OCI-LY7 (cell line): ENCODE data around the gene HOXA7. TPM values are rescaled to one million over a fixed set of nuclear protein-coding genes. Genes with fewer than 3 reads are reported as not detected.

Source experiments
- BruUV-seq: library from RNA; stranded (reverse); fragments of 400-500 nt; replicated peaks from 2 replicates; lab custom pipeline; 2021; lab: Mats Ljungman, UMichigan
- CTCF ChIA-PET: fragments of 300-600 bp; sonication (Branson Sonifier 250); formaldehyde crosslinking; loops from one replicate; lab custom pipeline; 2022; ENCODE audit warnings: antibody characterized with exemption; ENCODE audit not compliant: unreplicated experiment; lab: Charles Lee
- POLR2A ChIA-PET: fragments of 300-600 bp; sonication (Branson Sonifier 250); formaldehyde crosslinking; loops from one replicate; lab custom pipeline; 2022; ENCODE audit warnings: antibody characterized with exemption; lab: Charles Lee
- DNase-seq: peaks from one replicate; pipeline ENCODE4 v3.0.0-alpha.2; 2015; ENCODE audit warnings: low spot score
- H2AFZ ChIP-seq: fragments of 200-600 bp; sonication (generic), shearing (Covaris generic); 2 replicates; pipeline ENCODE4 v1.6.1; 2014; ENCODE audit warnings: mild to moderate bottlenecking, antibody characterized with exemption, low read length, moderate library complexity
- H3K27ac ChIP-seq: fragments of 200-600 bp; sonication (generic); 2 replicates; pipeline ENCODE4 v1.5.1; 2014; ENCODE audit warnings: mixed run types, low read depth, mild to moderate bottlenecking, moderate library complexity, low read length, inconsistent platforms; ENCODE audit not compliant: poor library complexity, severe bottlenecking
- H3K36me3 ChIP-seq: fragments of 200-600 bp; sonication (generic); 2 replicates; pipeline ENCODE4 v1.6.1; 2014; ENCODE audit warnings: mild to moderate bottlenecking, antibody characterized with exemption, low read length, moderate library complexity, mixed read lengths; ENCODE audit not compliant: insufficient read depth
- H3K4me1 ChIP-seq: fragments of 200-600 bp; sonication (generic); 2 replicates; pipeline ENCODE4 v1.5.1; 2014; ENCODE audit warnings: mild to moderate bottlenecking, low read length; ENCODE audit not compliant: insufficient read depth, poor library complexity, severe bottlenecking
- H3K4me2 ChIP-seq: fragments of 200-600 bp; sonication (generic); 2 replicates; pipeline ENCODE4 v1.6.1; 2014; ENCODE audit warnings: mild to moderate bottlenecking, low read length
- H3K4me3 ChIP-seq: fragments of 200-600 bp; sonication (generic); 2 replicates; pipeline ENCODE4 v1.5.1; 2014; ENCODE audit warnings: mild to moderate bottlenecking, low read depth, low read length; ENCODE audit not compliant: poor library complexity, severe bottlenecking
- H3K79me2 ChIP-seq: fragments of 200-600 bp; sonication (generic); 2 replicates; pipeline ENCODE4 v1.6.1; 2016; ENCODE audit warnings: low read depth, mild to moderate bottlenecking, low read length, moderate library complexity, mixed read lengths; ENCODE audit not compliant: insufficient read depth
- H3K9me2 ChIP-seq: fragments of 200-600 bp; sonication (generic); 2 replicates; pipeline ENCODE4 v1.6.1; 2016; ENCODE audit warnings: mild to moderate bottlenecking, low read length, mixed read lengths; ENCODE audit not compliant: insufficient read depth
- H3K9me3 ChIP-seq: fragments of 200-600 bp; sonication (generic); 2 replicates; pipeline ENCODE4 v1.6.1; 2014; ENCODE audit warnings: mild to moderate bottlenecking, mixed run types, low read length, mixed read lengths
- H4K20me1 ChIP-seq: fragments of 200-600 bp; sonication (generic); 2 replicates; pipeline ENCODE4 v1.6.1; 2014; ENCODE audit warnings: mild to moderate bottlenecking, antibody characterized with exemption, low read length, moderate library complexity, mixed read lengths; ENCODE audit not compliant: insufficient read depth
- CTCF ChIP-seq: fragments of 200-600 bp; sonication (generic); conservative IDR thresholded peaks from 2 replicates; pipeline ENCODE4 v1.5.1; 2014; ENCODE audit warnings: mild to moderate bottlenecking, antibody characterized with exemption, low read length, moderate library complexity, mixed read lengths
- EZH2phosphoT487 ChIP-seq: fragments of 200-600 bp; sonication (generic); IDR thresholded peaks from 2 replicates; pipeline ENCODE4 v1.6.1; 2018; ENCODE audit warnings: low read depth, borderline replicate concordance, mild to moderate bottlenecking, mixed run types, antibody characterized with exemption, low read length, moderate library complexity, mixed read lengths
- intact Hi-C: fragments of 100-400 bp; cut with micrococcal nuclease; formaldehyde crosslinking; loops from one replicate; pipeline ENCODE4 v1.10.0; 2022; ENCODE audit not compliant: unreplicated experiment
- total RNA-seq, 2 experiments: library from RNA; depleted of rRNA in 1 of 2; stranded (reverse); fragments of >200 nt in 1 of 2; shearing (Covaris generic) in 1 of 2; gene quantifications; 2 replicates each; pipeline ENCODE4 v1.2.3, GENCODE V29; 2014 to 2022

HOXA7 gene
- total RNA-seq, 2 experiments from 2014 or later = 1.2 to 6.0 TPM

- no peaks in the 10 kb centered on the region for H3K36me3 ChIP-seq
- no peak overlapping the region for H3K4me2 ChIP-seq
- CTCF ChIA-PET = no interaction called here
- H4K20me1 ChIP-seq = no peaks in the 10 kb centered on the region
- H3K79me2 ChIP-seq = no peaks in the 10 kb centered on the region
- H3K9me3 ChIP-seq = no peaks in the 10 kb centered on the region
- no TSS peak for BruUV-seq
- H3K4me1 ChIP-seq = no peaks in the 10 kb centered on the region
- no peak overlapping the region for H2AFZ ChIP-seq
- no peak overlapping the region for H3K4me3 ChIP-seq
- no peaks in the 10 kb centered on the region for H3K9me2 ChIP-seq
- no peak overlapping the region for H3K27ac ChIP-seq
- no peak for TF ChIP-seq CTCF
- TF ChIP-seq EZH2phosphoT487 = no peak
- DNase-seq = no peak
- POLR2A ChIA-PET = no interaction called here
- intact Hi-C loops = no loop called here
Measured at GRCh38 chr7:27176524-27176845, 20.0 kb upstream of the HOXA7 start.

GRCh38 chr7:27175626-27176523 is 19.4 kb upstream of the HOXA7 start:
- no peak for DNase-seq
- TF ChIP-seq EZH2phosphoT487 (no peak), CTCF (no peak)
- intact Hi-C loops = no loop called here
- H3K9me3 ChIP-seq = no peaks in the 10 kb centered on the region
- POLR2A ChIA-PET = no interaction called here
- H3K79me2 ChIP-seq = no peaks in the 10 kb centered on the region
- no peak overlapping the region for H2AFZ ChIP-seq
- no peaks in the 10 kb centered on the region for H3K9me2 ChIP-seq
- no peak overlapping the region for H3K4me2 ChIP-seq
- H3K36me3 ChIP-seq = no peaks in the 10 kb centered on the region
- no peaks in the 10 kb centered on the region for H3K4me1 ChIP-seq
- H4K20me1 ChIP-seq = no peaks in the 10 kb centered on the region
- CTCF ChIA-PET = no interaction called here
- no peak overlapping the region for H3K4me3 ChIP-seq
- BruUV-seq = no TSS peak
- no peak overlapping the region for H3K27ac ChIP-seq
